Suppressor macrophage treated with lipopolysaccharide for 4 hours (primary cell): Measurements from ENCODE around the gene ABCA6.
"Not testable (repeated sequence)": the region's sequence is repeated elsewhere in the genome, so short reads cannot be mapped to it uniquely, and the experiment has no call there.

Experiments used
- DNase-seq: peaks from one replicate; pipeline ENCODE4 v3.0.0-alpha.2; 2020

ABCA6 gene

DNA sequence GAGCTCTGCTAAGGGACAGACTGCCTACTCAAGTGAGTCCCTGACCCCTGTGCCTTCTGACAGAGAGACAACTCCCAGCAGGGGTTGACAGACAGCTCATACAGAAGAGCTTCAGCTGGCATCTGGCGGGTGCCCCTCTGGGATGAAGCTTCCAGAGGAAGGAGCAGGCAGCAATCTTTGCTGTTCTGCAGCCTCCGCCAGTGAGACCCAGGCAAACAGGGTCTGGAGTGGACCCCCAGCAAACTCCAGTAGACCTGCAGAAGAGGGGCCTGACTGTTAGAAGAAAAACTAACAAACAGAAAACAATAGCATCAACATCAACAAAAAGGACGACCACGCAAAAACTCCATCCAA lies 70.5 kb downstream of the ABCA6 start:
- not testable (repeated sequence) for DNase-seq

DNA sequence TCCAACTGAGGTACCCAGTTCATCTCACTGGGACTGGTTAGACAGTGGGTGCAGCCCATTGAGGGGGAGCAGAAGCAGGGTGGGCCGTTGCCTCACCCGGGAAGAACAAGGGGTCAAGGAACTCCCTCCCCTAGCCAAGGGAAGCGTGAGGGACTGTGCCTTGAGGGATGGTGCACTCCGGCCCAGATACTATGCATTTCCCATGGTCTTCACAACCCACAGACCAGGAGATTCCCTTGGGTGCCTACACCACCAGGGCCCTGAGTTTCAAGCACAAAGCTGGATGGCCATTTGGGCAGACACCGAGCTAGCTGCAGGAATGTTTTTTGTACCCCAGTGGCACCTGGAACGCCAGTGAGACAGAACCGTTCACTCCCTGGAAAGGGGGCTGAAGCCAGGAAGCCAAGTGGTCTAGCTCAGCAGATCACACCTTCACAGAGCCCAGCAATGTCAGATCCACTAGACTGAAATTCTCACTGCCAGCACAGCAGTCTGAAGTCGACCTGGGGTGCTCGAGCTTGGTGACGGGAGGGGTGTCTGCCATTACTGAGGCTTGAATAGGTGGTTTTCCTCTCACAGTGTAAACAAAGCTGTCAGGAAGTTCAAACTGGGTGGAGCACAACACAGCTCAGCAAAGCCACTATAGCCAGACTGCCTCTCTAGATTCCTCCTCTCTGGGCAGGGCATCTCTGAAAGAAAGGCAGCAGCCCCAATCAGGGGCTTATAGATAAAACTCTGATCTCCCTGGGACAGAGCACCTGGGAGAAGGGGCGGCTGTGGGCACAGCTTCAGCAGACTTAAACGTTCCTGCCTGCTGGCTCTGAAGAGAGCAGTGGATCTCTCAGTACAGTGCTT lies 71.1 kb downstream of the ABCA6 start:
- DNase-seq, result not testable (repeated sequence)

DNA sequence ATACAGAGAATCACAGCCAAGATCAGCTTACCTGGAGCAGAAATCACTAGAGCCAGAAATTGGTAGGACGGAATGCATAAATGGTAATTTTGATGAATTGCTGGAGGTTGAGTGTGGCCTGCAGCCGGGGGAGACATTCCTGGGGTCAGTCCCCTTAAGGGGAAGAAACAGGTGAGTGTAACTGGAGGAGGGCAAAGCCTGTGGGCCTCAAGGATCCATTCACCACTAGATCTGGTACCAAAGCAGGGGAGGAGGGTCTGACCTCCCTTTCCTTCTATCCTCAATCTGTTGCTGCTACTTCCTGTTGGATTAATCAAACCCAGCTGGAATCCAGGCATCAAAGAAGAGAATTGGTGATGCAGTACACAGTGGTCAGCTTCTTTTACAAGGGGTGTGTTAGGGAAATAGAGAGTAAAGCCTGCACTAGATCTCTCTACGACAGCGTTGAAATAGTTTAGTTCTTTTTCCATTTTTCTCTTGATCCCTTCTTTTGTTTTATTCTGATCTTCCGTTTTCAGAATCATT lies 72.4 kb downstream of the ABCA6 start:
- DNase-seq, result no peak

DNA sequence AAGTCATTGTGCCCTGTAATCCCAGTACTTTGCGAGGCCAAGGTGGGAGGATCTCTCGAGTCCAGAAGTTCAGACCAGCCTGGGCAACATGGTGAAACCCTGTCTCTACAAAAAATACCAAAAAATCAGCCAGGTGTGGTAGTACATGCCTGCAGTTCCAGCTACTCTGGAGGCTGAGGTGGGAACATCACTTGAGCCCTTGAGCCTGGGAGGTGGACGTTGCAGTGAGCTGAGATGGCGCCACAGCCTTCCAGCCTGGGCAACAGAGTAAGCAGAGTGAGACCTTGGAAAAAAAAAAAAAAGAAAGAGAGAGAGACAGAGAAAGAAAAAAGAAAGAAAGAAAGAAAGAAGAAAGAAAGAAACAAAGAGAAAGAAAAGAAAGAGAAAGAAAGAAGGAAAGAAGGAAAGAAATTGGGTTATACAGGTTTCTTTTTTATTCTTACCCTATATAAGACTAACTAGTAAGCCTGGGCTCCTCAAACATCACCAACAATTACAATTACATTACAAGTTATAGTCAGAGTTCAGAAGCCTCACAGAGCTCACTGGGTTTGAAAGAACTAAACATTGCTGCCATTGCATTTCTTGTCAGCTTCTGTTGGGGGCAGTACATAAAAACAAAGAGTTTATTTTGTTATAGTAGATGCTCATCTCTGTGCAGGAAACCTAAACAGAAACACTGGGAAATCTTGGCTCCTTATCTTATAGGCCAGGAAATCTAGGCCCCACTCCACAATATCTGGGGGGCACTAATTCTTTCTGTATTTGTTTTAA lies 74.2 kb downstream of the ABCA6 start:
- no peak for DNase-seq

DNA sequence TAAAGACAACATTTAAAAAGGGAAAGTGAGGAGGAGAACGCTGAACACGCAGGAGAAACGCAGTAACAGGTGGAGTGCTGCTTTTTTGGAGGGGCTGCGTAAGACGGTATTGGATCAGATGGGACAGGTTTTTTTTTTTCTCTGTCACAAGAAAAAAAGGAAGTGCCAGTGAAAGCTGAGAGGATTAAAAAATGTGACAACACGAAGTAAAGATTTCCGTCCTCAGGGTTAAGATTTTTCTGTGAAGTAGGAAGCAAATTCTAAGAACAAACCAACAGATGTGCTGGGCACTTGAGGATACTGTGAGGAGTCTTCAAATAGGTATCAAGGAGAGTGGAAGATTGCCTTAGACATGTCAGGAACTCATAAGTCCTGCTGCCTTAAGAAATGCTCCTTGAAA lies 75.2 kb downstream of the ABCA6 start:
- peak; percentile 39 for DNase-seq

DNA sequence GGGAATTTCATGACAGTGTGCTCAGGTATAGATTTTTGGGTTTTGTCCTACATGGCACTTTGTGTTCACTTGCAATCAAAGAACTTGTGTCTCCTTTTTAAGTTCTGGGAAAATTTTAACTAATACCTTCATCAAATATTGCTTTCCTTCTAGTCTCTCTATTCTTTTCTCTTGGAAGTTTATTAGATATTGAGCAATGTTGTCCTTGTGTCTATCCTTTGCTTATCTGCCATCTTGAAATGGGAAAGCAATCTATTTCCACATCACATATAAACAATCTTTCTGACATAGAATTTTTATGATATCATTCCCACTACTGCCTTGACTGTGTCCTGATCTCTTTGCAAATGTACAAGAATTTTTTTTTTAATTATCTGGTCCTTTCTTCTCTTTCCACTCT lies 76.6 kb downstream of the ABCA6 start:
- no peak for DNase-seq

DNA sequence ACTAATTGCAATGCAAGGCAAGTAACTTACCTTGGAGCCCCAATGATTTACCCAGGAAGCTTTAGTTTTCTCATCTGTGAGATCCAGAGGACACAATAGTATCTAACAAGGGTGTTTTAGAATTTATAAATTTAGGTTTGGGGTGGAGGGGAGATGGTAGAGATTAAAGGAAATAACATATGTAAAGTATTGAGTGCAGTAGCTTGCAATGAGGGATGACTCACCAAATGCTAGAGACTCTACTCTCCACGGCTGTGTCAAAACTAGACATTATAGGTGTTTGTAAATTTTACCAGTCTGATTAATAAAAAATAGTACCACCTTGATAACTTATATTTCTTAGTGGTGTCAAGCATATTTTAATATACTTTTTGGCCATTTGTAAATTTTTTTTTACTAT lies 77.2 kb downstream of the ABCA6 start:
- DNase-seq, result peak; percentile 32

DNA sequence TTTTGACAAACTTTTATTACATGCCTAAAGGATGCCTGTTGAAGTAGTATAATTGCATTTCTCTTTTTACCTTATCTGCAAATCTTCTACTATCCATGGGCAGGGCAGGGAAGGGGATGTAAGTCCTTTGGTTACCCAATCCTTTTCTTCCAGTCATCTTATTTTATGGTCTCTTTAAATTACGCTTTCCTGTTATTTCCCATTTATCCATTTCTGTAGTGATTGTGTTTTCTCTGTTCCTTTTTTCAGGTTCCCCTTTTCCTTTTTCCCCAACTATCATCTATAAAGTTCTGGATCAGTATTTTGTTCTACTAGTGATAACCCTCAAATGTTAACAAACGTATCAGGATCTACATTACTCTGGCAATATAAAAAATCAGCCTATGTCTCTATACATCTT lies 77.7 kb downstream of the ABCA6 start:
- DNase-seq, result peak; percentile 73

DNA sequence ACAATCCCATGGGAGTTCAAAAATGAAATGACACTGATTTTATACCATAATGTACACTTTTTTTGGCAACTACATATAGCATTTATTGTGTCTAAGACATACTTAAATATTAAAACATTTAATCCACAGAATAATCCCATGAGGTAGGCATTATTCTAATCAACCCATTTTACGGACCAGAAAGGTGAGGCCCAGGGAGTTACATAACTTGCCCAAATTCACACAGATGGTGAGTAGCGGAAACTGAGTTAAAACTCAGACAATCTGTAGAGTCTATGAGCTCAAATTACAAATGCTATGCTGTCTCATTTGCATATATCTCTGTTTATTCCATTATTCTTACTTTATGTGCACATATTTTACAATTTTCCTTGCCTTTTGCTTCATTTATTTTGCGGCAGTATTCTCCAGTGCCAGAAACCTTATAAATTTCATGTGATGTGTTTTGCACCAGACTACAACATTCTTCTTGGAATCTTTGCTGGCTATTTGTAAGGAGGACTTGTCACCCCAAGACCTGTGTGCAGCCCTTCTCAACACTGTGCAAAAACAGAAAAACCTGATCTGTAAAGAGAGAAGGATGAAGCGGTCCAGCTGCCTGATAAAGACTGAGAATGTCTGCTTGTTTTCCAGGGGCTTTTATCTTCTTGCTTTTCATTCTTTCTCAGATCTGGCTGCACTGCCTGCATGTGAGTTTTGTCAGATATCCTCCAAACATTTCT lies 78.7 kb downstream of the ABCA6 start:
- DNase-seq, result no peak

DNA sequence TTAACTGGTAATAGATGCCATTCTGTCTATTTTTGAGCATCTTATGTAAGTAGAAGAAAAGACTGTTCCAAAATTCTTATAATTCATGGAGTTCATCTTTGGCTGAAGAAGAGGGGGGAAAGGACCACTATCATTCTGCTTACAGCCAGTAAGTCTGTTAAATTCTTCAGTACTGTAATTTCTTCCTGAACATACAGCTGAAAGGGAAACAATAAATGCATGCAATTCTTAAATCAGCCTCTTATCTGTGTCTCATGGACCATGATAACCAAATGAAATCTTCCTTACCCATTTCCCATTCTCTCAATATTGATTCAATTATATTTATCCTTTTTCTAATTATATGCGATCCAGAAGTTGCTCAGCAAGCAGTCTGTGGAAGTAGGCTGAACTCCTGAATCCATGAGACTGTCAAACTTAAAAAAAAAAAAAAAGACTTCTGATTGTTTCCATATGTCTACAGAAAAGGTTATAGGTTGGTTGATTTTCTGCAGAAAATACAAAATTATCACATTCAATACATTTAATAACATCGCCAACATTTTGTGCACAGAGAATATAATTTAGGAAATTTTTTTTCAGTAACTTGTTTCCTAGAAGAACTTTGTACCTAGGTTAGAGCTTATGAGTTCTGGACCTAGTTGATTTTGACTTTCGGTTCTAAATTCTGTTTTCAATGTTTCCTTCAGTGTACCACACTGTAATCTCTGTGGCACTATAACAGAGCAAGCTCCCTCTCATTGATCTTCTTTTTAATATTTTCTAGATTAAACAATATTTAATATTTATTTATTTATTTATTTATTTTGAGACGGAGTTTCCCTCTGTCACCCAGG lies 79.8 kb downstream of the ABCA6 start:
- DNase-seq, result no peak

DNA sequence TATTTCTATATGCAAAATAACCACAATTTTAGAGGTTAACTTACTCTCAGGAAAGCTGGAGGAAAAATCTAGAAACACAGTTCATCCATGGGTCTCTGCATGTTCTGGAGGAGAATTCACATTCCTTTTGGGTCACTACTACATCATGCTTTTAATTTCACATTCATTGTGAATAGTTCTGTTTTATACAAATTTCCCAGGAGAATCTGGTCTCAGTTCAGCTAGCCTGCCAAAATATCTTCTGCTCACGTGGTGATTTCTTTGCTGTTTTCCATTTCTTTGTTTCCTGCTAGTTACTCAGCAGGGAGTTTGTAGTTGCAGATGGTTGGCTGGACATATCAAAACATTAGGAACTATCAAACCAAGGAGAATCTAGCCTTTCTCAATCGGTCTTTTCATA lies 80.9 kb downstream of the ABCA6 start, which contains the start of gene ABCA9:
TSS of gene ABCA9 (minus strand) at position 106 of the 400 bp plus-strand sequence. CDS start 9,801 bp downstream, outside the sequence.
- peak; percentile 63 for DNase-seq

DNA sequence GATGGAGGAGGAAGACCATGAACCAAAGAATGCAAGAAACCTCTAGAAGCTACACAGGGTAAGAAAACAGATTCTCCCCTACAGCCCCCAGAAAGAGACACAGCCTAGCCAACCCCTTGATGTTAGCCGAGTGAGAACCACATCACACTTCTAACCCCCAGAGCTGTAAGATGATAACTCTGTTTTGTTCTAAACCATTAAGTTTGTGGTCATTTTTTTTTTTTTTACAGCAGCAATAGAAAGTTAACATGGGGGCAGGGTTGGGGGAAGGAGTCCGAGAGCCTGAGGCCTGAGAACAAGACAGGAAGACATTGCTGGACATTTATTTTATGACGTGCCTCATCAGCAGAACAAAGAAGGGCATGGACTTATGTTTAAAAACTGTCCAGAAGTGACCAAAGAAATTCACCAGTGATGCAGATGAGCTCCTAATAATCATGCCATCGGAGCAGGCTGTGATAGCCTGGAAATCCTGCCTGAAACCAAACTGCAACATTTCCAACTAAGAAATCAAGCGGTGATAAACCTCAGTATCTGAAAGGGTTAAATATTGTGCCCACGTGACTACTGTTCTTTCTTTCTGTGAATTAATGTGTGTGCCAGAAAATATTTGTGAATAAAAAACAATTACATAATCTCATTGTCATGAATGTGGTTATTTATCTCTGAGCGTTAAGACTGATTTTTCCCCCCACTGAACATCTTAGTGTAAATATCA lies 82.1 kb downstream of the ABCA6 start:
- DNase-seq, result no peak

DNA sequence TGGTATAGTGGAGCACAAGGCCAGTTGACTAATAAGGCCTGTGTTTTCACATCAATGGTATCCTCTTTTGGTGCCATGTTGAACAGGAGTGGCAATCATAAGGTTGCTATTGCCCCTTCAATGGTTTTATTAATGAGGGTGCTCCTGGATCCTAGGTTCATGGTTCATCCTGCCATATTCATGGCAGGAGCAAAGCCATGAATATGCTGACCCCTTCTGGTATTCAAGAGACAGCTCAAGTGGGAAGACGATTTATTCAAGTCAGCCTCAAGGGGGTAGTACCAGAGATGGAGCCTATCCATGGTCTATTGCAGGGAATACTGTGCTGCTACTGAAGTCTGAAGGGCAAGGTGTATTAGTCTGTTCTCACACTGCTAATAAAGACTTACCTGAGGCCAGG lies 83.5 kb downstream of the ABCA6 start:
- no peak for DNase-seq

DNA sequence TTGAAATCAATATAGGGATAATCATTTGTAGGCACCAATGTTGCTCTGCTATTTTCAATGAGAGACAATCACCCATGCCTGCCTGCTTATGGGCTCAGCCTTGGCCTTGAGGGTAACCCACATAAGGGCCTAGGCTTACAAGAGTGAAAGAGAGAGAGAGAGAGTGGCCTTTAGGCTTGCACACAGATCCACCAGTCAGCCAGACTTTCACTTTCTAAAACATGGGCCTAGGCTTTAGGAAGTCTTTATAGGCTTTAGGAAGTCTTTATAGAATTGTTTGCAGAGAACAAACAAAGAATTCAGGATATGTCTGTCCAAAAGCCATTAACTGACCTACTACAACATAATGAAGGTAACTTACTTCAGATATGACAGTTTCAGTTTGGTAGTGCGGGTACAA lies 84.4 kb downstream of the ABCA6 start:
- DNase-seq, result peak; percentile 42

DNA sequence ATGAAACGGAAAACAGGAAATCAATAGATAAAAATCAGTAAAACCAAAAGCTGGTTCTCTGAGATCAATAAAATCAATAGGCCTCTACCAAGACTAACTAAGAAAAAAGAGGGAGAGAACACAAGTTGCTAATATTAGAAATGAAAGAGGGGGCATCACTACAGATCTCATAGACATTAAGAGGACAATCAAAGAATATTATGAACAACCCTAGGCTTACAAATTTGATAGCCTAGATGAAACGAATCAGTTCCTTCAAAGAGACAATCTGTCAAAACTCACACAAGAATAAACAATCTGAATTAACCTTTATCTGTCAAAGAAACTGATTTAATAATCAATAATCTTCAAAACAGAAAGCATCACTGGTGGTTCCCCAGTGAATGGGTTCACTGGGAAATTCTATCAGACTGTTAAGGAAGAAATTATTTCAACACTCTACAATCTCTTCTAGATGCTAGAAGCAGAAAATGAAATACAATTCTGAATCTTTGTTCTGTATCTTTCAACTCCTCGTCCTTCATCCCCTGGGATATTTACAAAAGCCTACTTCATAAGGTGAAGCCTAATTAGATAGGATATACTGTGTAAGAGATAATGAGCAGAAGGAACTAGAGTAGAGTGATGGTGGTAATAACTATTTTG lies 85.4 kb downstream of the ABCA6 start:
- DNase-seq, result no peak

DNA sequence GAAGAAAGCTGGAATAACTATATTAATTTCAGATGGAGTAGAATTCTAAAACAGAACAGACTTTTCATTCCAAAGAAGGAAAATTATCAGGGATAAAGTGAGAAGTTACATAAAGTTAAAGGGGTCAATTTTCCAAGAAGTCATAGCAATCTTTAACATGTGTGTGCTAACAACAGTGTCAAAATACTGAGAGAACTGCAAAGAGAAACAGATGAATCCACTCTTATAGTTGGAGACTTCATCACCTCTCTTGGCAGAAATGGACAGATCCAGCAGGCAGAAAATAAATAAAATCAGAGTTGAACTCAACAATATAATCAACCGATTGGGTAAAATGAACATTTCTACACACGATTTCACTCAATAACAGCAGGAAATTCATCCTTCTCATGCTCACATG lies 86.4 kb downstream of the ABCA6 start:
- no peak for DNase-seq

DNA sequence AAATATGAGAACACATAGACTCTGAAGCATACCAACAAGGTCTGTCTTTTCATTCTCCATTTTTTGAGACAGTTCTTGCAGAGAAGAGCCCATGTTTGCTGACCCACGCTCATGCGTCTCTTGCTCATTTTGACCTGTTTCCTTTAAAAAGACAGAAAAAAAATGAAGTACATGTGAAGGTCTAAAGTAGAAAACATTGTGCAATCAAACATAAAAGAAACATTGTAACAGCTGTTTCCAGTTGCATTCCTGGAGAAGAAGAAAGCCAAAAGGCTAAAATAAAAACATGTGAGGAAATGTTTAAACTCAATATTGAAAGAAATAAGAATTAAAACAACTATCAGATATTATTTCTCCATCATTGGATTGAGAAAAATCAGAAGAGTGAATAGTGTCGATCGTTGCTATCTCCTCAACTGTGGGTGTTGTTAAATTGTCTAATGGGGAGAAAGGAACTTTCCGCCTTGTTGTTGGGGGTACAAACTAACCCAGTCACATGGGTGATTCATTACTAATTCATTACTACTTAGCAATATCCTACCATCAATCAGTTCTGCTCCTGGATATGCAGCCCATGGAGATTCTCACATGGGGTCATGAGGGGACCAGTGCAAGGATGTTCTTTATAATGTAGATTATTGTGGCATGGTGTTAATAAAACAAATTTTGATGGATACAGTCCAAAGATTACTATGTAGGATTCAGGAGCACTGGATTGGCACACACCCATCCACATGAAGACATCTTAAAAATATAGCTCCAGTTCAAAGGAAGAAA lies 90.5 kb downstream of the ABCA6 start:
- DNase-seq, result peak; percentile 28

DNA sequence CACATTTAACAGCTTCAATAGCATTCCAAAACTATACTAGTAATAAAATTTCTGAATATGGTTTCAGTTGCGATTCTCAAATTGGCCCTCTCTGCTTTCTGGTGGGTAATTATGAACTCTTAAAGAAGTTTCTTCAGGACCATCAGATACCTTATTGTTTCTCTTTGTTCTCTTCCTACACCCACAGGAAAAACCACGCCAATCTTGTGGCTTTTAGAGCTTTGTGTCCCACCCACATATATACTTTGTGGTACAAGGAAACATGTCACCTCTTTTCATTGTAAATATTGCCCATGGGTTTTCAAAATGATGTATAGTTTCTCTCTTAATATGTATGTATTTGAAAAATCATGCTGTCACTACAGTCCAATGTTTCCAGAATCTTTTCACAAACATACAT lies 93.1 kb downstream of the ABCA6 start:
- no peak for DNase-seq

DNA sequence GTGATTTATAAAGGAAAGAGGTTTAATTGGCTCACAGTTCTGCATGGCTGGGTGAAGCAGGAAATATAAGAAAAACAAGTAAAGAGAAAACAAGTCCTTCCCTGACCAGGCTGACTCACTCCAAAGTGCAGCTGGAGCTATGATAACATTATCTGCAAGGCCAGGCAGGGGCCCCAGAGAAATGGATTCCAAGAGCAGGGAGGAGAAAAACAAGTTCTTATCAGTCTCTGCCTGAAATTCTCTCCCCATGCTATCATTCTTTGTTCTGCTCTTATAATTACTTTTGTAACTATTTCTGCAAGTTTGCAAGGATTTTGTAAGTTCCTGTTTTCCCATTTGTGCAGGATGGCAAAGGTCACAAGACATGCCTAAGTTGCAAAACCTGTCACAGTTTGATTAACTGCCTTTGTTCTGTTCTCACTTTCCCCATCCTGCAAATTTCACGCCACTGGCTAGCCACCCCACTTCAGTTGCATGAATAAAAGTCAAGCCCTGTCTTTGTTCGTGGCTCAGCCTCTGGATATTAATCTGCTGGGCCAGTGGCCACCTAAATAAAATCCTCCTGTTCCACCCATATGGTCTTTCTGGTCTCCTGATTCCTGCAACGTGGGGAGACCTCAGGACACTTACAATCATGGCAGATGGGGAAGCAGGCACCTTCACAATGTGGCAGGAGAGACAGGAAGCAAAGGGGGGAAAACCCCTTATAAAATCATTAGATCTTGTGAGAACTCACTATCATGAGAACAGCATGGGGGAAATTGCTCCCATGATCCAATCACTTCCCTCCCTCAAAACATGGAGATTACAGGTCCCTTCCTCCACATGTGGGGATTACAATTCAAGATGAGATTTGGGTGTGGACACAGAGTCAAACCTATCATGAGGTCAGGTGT lies 94.1 kb downstream of the ABCA6 start:
- peak; percentile 75 for DNase-seq
